ENCODE results near the gene ADPRHL1. TPM values are rescaled to one million over a fixed set of nuclear protein-coding genes. Genes with fewer than 3 reads are reported as not detected.
A peak's percentile ranks its signal among the peaks of the same experiment; 100 is the strongest.
"Not testable (repeated sequence)": the region's sequence is repeated elsewhere in the genome, so short reads cannot be mapped to it uniquely, and the experiment has no call there.

ADPRHL1 gene
- total RNA-seq, 4 donors from 2014 or later: 1.9 to 9.4 (median 6.5) TPM

DNA sequence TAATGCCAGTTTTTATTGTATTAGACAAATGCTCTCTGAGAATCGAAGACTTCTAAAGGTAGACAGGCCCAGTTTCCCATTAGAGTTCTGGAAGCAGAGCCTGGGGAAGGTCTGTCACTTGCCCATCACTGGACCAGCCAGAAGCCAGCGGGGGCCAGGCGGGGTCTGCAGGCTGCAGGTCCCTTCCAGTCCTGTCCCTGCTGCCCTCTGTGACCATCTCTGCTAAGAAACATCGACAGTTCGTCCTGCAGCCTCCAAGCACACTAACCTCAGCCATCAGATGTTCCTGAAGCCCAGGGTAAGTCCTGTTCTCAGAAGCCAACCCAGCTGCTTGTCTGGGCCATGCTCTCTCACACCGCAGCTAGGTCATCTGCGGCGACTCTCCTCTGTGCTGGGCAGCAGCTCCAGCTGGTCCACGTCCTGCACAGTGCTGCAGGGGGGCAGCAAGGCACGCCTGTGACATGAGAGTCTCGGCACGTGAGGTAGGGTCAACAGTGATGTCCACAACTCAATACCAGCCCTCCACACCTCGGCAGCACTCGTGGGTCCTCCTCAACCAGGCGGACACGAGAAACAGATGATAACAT, 2.9 kb upstream of the ADPRHL1 start:
- no peak overlapping the region for H3K4me3 ChIP-seq (ENCODE audit: low read depth, poor library complexity, severe bottlenecking)
- 94 to 95% methylated on average over 13 to 16 of the region's 16 CpGs for WGBS, 2 donors
- peak in 1 of 2 donors; percentile 48 for DNase-seq (ENCODE audit: low spot score in 2 of 2)
- intact Hi-C loops (cut with DNase I; ENCODE audit: low total_unique reads): no loop called here
- TF ChIP-seq CTCF (IDR thresholded peaks at IDR 0.05) (no peak), POLR2A (IDR thresholded peaks at IDR 0.05) (no peak)

GRCh38 chr13:113455384-113455783, 2.1 kb upstream of the ADPRHL1 start:
- peak in 1 of 2 donors; percentile 76 for DNase-seq (ENCODE audit: low spot score in 2 of 2)
- 89 to 91% methylated on average over 18 of the region's 18 CpGs for WGBS, 2 donors

GRCh38 chr13:113454936-113455335, 1.6 kb upstream of the ADPRHL1 start:
- no peak overlapping the region for H3K4me3 ChIP-seq (ENCODE audit: low read depth, poor library complexity, severe bottlenecking)
- intact Hi-C loops (cut with DNase I; ENCODE audit: low total_unique reads): no loop called here
- WGBS, 2 donors: 96% methylated on average over 13 of the region's 13 CpGs
- no peak for TF ChIP-seq CTCF (IDR thresholded peaks at IDR 0.05)
- no peak for TF ChIP-seq POLR2A (IDR thresholded peaks at IDR 0.05)
- peak in 1 of 2 donors; percentile 42 for DNase-seq (ENCODE audit: low spot score in 2 of 2)

More at GRCh38 chr13:113455384-113455783, 2.1 kb upstream of the ADPRHL1 start:
- intact Hi-C loops (cut with DNase I; ENCODE audit: low total_unique reads): no loop called here
- no peak overlapping the region for H3K4me3 ChIP-seq (ENCODE audit: low read depth, poor library complexity, severe bottlenecking)
- no peak for TF ChIP-seq CTCF (IDR thresholded peaks at IDR 0.05)
- TF ChIP-seq POLR2A (IDR thresholded peaks at IDR 0.05): no peak

- H3K4me3 ChIP-seq (ENCODE audit: low read depth, poor library complexity, severe bottlenecking): no peak overlapping the region
- DNase-seq (ENCODE audit: low spot score in 2 of 2): no peak
- intact Hi-C loops (cut with DNase I; ENCODE audit: low total_unique reads): no loop called here
- WGBS, 2 donors: 75 to 81% methylated on average over 4 of the region's 4 CpGs
- TF ChIP-seq CTCF (IDR thresholded peaks at IDR 0.05): no peak
- TF ChIP-seq POLR2A (IDR thresholded peaks at IDR 0.05): no peak
Observed at GRCh38 chr13:113452466-113452865, 822 bp downstream of the ADPRHL1 start.

DNA sequence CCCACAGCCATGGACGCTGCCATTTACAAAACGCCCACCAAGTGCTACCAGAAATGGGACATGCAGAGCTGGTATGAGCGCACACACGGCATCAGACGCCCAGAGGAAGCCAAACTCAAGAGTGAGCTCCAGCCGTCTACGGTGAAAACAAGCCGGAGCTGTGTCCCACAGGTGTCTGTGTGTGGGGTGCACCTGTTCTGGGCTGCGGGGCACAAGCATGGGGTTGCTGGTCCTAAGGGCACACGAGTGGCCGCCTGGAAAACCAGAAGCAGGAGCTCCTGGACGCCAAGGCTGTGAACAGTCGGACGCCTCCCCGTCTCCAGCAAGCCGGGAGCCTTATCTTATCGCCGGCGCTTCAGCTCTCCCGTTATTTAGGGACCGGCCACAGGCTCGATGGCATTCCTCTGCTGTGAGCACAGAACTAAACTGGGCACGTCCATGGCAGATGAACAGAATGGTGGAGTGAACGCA, 1.3 kb downstream of the ADPRHL1 start:
- TF ChIP-seq CTCF (IDR thresholded peaks at IDR 0.05) (no peak), POLR2A (IDR thresholded peaks at IDR 0.05) (no peak)
- 93 to 95% methylated on average over 24 of the region's 24 CpGs for WGBS, 2 donors
- no peak for DNase-seq (ENCODE audit: low spot score in 2 of 2)
- intact Hi-C loops (cut with DNase I; ENCODE audit: low total_unique reads): no loop called here
- no peak overlapping the region for H3K4me3 ChIP-seq (ENCODE audit: low read depth, poor library complexity, severe bottlenecking)

DNA sequence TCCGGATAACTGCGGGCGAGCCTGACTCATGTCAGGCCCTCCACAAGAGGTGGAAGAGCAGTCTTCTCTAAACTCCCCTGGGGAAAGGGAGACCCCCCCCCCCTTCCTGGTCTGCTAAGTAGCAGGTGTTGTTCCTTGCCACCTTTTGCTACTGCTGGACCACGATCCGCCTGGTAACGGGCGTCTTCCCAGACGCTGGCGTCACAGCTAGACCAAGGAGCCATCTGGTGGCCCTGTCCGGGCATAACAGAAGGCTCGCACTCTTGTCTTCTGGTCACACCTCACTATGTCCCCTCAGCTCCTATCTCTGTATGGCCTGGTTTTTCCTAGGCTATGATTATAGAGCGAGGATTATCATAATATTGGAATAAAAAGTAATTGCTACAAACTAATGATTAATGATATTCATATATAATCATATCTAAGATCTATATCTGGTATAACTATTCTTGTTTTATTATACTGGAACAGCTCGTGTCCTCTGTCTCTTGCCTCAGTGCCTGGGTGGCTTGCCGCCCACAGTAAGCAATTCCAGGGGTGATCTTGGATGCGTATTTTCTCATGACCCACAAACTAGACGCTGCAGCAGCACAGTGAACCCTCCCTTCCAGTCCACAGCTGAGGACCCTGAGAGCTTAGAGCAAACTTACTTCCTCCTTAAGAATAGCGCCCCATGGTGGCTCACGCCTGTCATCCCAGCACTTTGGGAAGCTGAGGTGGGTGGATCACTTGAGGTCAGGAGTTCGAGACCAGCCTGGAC, 2.2 kb downstream of the ADPRHL1 start:
- DNase-seq (ENCODE audit: low spot score in 2 of 2); H3K4me3 ChIP-seq (ENCODE audit: low read depth, poor library complexity, severe bottlenecking); intact Hi-C loops (cut with DNase I; ENCODE audit: low total_unique reads): not testable (repeated sequence)
- WGBS, 2 donors: 66 to 82% methylated on average over 13 to 19 of the region's 19 CpGs

DNA sequence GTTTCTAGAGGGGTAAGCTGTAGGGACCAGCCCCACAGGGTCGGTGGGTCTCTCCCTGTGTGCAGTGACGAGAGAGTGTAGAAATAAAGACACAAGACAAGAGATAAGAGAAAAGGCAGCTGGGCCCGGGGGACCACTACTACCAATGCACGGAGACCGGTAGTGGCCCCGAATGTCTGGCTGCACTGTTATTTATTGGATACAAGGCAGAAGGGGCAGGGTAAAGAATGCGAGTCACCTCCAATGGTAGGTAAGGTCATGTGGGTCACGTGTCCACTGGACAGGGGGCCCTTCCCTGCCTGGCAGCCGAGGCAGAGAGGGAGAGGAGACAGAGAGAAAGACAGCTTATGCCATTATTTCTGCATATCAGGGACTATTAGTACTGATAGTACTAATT, 2.9 kb downstream of the ADPRHL1 start:
- DNase-seq (ENCODE audit: low spot score in 2 of 2); intact Hi-C loops (cut with DNase I; ENCODE audit: low total_unique reads); H3K4me3 ChIP-seq (ENCODE audit: low read depth, poor library complexity, severe bottlenecking): not testable (repeated sequence)
- 88 to 95% methylated on average over 9 of the region's 9 CpGs for WGBS, 2 donors
